ENCODE data around the gene NUMA1. TPM values are rescaled to one million over a fixed set of nuclear protein-coding genes. Genes with fewer than 3 reads are reported as not detected.

NUMA1 gene
- total and polyA plus RNA-seq, 2 experiments from 2014 or later = 33.2 to 104 TPM

GRCh38 chr11:72122607-72123006 is 42.3 kb upstream of the NUMA1 start (continued):
- TF ChIP-seq, protein P1, sequence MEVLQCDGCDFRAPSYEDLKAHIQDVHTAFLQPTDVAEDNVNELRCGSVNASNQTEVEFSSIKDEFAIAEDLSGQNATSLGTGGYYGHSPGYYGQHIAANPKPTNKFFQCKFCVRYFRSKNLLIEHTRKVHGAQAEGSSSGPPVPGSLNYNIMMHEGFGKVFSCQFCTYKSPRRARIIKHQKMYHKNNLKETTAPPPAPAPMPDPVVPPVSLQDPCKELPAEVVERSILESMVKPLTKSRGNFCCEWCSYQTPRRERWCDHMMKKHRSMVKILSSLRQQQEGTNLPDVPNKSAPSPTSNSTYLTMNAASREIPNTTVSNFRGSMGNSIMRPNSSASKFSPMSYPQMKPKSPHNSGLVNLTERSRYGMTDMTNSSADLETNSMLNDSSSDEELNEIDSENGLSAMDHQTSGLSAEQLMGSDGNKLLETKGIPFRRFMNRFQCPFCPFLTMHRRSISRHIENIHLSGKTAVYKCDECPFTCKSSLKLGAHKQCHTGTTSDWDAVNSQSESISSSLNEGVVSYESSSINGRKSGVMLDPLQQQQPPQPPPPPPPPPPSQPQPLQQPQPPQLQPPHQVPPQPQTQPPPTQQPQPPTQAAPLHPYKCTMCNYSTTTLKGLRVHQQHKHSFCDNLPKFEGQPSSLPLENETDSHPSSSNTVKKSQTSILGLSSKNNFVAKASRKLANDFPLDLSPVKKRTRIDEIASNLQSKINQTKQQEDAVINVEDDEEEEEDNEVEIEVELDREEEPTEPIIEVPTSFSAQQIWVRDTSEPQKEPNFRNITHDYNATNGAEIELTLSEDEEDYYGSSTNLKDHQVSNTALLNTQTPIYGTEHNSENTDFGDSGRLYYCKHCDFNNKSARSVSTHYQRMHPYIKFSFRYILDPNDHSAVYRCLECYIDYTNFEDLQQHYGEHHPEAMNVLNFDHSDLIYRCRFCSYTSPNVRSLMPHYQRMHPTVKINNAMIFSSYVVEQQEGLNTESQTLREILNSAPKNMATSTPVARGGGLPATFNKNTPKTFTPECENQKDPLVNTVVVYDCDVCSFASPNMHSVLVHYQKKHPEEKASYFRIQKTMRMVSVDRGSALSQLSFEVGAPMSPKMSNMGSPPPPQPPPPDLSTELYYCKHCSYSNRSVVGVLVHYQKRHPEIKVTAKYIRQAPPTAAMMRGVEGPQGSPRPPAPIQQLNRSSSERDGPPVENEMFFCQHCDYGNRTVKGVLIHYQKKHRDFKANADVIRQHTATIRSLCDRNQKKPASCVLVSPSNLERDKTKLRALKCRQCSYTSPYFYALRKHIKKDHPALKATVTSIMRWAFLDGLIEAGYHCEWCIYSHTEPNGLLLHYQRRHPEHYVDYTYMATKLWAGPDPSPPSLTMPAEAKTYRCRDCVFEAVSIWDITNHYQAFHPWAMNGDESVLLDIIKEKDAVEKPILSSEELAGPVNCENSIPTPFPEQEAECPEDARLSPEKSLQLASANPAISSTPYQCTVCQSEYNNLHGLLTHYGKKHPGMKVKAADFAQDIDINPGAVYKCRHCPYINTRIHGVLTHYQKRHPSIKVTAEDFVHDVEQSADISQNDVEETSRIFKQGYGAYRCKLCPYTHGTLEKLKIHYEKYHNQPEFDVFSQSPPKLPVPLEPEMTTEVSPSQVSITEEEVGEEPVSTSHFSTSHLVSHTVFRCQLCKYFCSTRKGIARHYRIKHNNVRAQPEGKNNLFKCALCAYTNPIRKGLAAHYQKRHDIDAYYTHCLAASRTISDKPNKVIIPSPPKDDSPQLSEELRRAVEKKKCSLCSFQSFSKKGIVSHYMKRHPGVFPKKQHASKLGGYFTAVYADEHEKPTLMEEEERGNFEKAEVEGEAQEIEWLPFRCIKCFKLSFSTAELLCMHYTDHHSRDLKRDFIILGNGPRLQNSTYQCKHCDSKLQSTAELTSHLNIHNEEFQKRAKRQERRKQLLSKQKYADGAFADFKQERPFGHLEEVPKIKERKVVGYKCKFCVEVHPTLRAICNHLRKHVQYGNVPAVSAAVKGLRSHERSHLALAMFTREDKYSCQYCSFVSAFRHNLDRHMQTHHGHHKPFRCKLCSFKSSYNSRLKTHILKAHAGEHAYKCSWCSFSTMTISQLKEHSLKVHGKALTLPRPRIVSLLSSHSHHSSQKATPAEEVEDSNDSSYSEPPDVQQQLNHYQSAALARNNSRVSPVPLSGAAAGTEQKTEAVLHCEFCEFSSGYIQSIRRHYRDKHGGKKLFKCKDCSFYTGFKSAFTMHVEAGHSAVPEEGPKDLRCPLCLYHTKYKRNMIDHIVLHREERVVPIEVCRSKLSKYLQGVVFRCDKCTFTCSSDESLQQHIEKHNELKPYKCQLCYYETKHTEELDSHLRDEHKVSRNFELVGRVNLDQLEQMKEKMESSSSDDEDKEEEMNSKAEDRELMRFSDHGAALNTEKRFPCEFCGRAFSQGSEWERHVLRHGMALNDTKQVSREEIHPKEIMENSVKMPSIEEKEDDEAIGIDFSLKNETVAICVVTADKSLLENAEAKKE (CRISPR knock-in tag; IDR thresholded peaks at IDR 0.05) = no peak
- TF ChIP-seq NANOG (IDR thresholded peaks at IDR 0.05; ENCODE audit: borderline replicate concordance) = no peak
- no peak for TF ChIP-seq ZNF331 (CRISPR knock-in tag; IDR thresholded peaks at IDR 0.05; ENCODE audit: low read depth)

- no peak overlapping the region for H3K4me2 ChIP-seq
- H3K27ac Mint-ChIP-seq = no peak overlapping the region
- TF ChIP-seq, protein P1 (CRISPR knock-in tag; IDR thresholded peaks at IDR 0.05) = no peak
- TF ChIP-seq POLR2AphosphoS5 (IDR thresholded peaks at IDR 0.05; ENCODE audit: low read depth) = no peak
- no peak for TF ChIP-seq ZNF331 (CRISPR knock-in tag; IDR thresholded peaks at IDR 0.05; ENCODE audit: low read depth)
- no peak for TF ChIP-seq ZNF114 (CRISPR knock-in tag; IDR thresholded peaks at IDR 0.05)
- TF ChIP-seq, protein P2, sequence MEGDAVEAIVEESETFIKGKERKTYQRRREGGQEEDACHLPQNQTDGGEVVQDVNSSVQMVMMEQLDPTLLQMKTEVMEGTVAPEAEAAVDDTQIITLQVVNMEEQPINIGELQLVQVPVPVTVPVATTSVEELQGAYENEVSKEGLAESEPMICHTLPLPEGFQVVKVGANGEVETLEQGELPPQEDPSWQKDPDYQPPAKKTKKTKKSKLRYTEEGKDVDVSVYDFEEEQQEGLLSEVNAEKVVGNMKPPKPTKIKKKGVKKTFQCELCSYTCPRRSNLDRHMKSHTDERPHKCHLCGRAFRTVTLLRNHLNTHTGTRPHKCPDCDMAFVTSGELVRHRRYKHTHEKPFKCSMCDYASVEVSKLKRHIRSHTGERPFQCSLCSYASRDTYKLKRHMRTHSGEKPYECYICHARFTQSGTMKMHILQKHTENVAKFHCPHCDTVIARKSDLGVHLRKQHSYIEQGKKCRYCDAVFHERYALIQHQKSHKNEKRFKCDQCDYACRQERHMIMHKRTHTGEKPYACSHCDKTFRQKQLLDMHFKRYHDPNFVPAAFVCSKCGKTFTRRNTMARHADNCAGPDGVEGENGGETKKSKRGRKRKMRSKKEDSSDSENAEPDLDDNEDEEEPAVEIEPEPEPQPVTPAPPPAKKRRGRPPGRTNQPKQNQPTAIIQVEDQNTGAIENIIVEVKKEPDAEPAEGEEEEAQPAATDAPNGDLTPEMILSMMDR (conservative IDR thresholded peaks at IDR 0.05; ENCODE audit: low read depth in 2 of 2) = no peak
- TF ChIP-seq JUNB (IDR thresholded peaks at IDR 0.05; ENCODE audit: unreplicated experiment) = no peak
- TF ChIP-seq EZH2phosphoT487 (IDR thresholded peaks at IDR 0.05; ENCODE audit: unreplicated experiment) = no peak
- no peak for TF ChIP-seq NANOG (IDR thresholded peaks at IDR 0.05; ENCODE audit: borderline replicate concordance)
Observed at GRCh38 chr11:72120930-72121329, 40.6 kb upstream of the NUMA1 start.

More at GRCh38 chr11:72120930-72121329, 40.6 kb upstream of the NUMA1 start:
- H3K27ac ChIP-seq (ENCODE audit: low read depth) = no peak overlapping the region
- no peaks in the 10 kb centered on the region for H3K36me3 Mint-ChIP-seq (ENCODE audit: low read depth)
- H3K27me3 Mint-ChIP-seq (ENCODE audit: insufficient read depth, low read depth, poor library complexity) = peaks cover 8% of the 10 kb centered on the region
- H3K4me3 Mint-ChIP-seq = no peak overlapping the region
- H2AFZ ChIP-seq = no peak overlapping the region
- H3K27me3 ChIP-seq (ENCODE audit: insufficient read depth) = peaks cover 12% of the 10 kb centered on the region
- H3K36me3 ChIP-seq (ENCODE audit: insufficient read depth) = no peaks in the 10 kb centered on the region; the same call in 1 of the 2 replicates
- peaks cover 25% of the 10 kb centered on the region for H3K9me3 Mint-ChIP-seq
- no peaks in the 10 kb centered on the region for H3K4me1 Mint-ChIP-seq
- H3K9me2 ChIP-seq (ENCODE audit: insufficient read depth) = 0 out of 2 replicates have a peak, but pooled peaks cover 3% of the 10 kb centered on the region
- no peaks in the 10 kb centered on the region for H4K20me1 ChIP-seq (replicated peaks; ENCODE audit: insufficient read depth)
- ATAC-seq = no peak
- no peak for DNase-seq (ENCODE audit: low spot score)
- H3K79me2 ChIP-seq (replicated peaks; ENCODE audit: insufficient read depth) = no peaks in the 10 kb centered on the region
- H3F3A ChIP-seq (replicated peaks; ENCODE audit: low read depth) = no peaks in the 10 kb centered on the region
- no peaks in the 10 kb centered on the region for H3K4me1 ChIP-seq (ENCODE audit: insufficient read depth)
- no peak overlapping the region for H3K4me3 ChIP-seq
